H9 (cell line): ENCODE measurements around the gene MPP7. TPM values are rescaled to one million over a fixed set of nuclear protein-coding genes. Genes with fewer than 3 reads are reported as not detected.

Source experiments
- DNase-seq: peaks from one replicate; pipeline ENCODE4 v3.0.0-alpha.2; 2017
- H2AFZ ChIP-seq: one replicate; pipeline ENCODE4 v1.6.1; 2013; ENCODE audit warnings: mild to moderate bottlenecking, low read length, control low read depth, moderate library complexity
- H2AK5ac ChIP-seq: 2 replicates; pipeline ENCODE4 v1.6.1; 2013; ENCODE audit warnings: low read length, control low read depth, mixed read lengths; ENCODE audit not compliant: insufficient read length
- H2BK120ac ChIP-seq: one replicate; pipeline ENCODE4 v1.6.1; 2013; ENCODE audit warnings: low read depth, mild to moderate bottlenecking, low read length, control low read depth, inconsistent platforms; ENCODE audit not compliant: poor library complexity, severe bottlenecking
- H2BK12ac ChIP-seq: 2 replicates; pipeline ENCODE4 v1.6.1; 2013; ENCODE audit warnings: low read length, control low read depth, mixed read lengths, low read depth; ENCODE audit not compliant: insufficient read length
- H2BK15ac ChIP-seq: 2 replicates; pipeline ENCODE4 v1.6.1; 2013; ENCODE audit warnings: low read depth, low read length, control low read depth
- H2BK20ac ChIP-seq: one replicate; pipeline ENCODE4 v1.6.1; 2013; ENCODE audit warnings: low read depth, mild to moderate bottlenecking, low read length, control low read depth, inconsistent platforms; ENCODE audit not compliant: poor library complexity, severe bottlenecking
- H2BK5ac ChIP-seq: 2 replicates; pipeline ENCODE4 v1.6.1; 2013; ENCODE audit warnings: low read length, control low read depth, mixed read lengths; ENCODE audit not compliant: insufficient read length
- H3K14ac ChIP-seq: 2 replicates; pipeline ENCODE4 v1.6.1; 2013; ENCODE audit warnings: low read length, control low read depth; ENCODE audit not compliant: insufficient read depth
- H3K18ac ChIP-seq: 2 replicates; pipeline ENCODE4 v1.6.1; 2013; ENCODE audit warnings: low read depth, mild to moderate bottlenecking, mixed read lengths, low read length, control low read depth; ENCODE audit not compliant: insufficient read length
- H3K23ac ChIP-seq: 2 replicates; pipeline ENCODE4 v1.6.1; 2013; ENCODE audit warnings: low read length, control low read depth, mixed read lengths, low read depth; ENCODE audit not compliant: insufficient read length
- H3K23me2 ChIP-seq: 2 replicates; pipeline ENCODE4 v1.6.1; 2013; ENCODE audit warnings: low read depth, mild to moderate bottlenecking, mixed read lengths, low read length, control low read depth; ENCODE audit not compliant: insufficient read length, poor library complexity, severe bottlenecking
- H3K27ac ChIP-seq: 2 replicates; pipeline ENCODE4 v1.5.1; 2013; ENCODE audit warnings: low read length, control low read depth, mixed read lengths, low read depth; ENCODE audit not compliant: insufficient read length
- H3K27me3 ChIP-seq: 2 replicates; pipeline ENCODE4 v1.6.1; 2013; ENCODE audit warnings: low read length, control low read depth, inconsistent platforms; ENCODE audit not compliant: insufficient read depth
- H3K4ac ChIP-seq: 2 replicates; pipeline ENCODE4 v1.6.1; 2013; ENCODE audit warnings: low read depth, mild to moderate bottlenecking, control low read depth, inconsistent platforms, low read length, moderate library complexity
- H3K4me1 ChIP-seq: 2 replicates; pipeline ENCODE4 v1.6.1; 2013; ENCODE audit warnings: low read length, control low read depth, inconsistent platforms; ENCODE audit not compliant: insufficient read depth
- H3K4me2 ChIP-seq: 2 replicates; pipeline ENCODE4 v1.6.1; 2013; ENCODE audit warnings: low read length, control low read depth, mixed read lengths; ENCODE audit not compliant: insufficient read length, insufficient read depth
- H3K56ac ChIP-seq: 2 replicates; pipeline ENCODE4 v1.6.1; 2013; ENCODE audit warnings: low read depth, mild to moderate bottlenecking, mixed read lengths, low read length, control low read depth; ENCODE audit not compliant: insufficient read length
- H3K79me1 ChIP-seq: 2 replicates; pipeline ENCODE4 v1.6.1; 2013; ENCODE audit warnings: low read depth, mild to moderate bottlenecking, moderate library complexity, low read length, control low read depth, inconsistent platforms; ENCODE audit not compliant: insufficient read depth, poor library complexity, severe bottlenecking
- H3K79me2 ChIP-seq: 2 replicates; pipeline ENCODE4 v1.6.1; 2013; ENCODE audit warnings: low read length, control low read depth, inconsistent platforms; ENCODE audit not compliant: insufficient read depth
- H3K9ac ChIP-seq: 2 replicates; pipeline ENCODE4 v1.6.1; 2013; ENCODE audit warnings: low read length, control low read depth, mixed read lengths; ENCODE audit not compliant: insufficient read length; ENCODE audit errors: extremely low read depth
- H3K9me3 ChIP-seq: one replicate; pipeline ENCODE4 v1.6.1; 2013; ENCODE audit warnings: low read depth, low read length, inconsistent platforms; ENCODE audit not compliant: control insufficient read depth
- H3T11ph ChIP-seq: one replicate; pipeline ENCODE4 v1.6.1; 2013; ENCODE audit warnings: mild to moderate bottlenecking, low read length, control low read depth, inconsistent platforms
- H4K20me1 ChIP-seq: one replicate; pipeline ENCODE4 v1.6.1; 2013; ENCODE audit not compliant: control insufficient read depth, insufficient read length, insufficient read depth
- H4K5ac ChIP-seq: 2 replicates; pipeline ENCODE4 v1.6.1; 2013; ENCODE audit warnings: low read depth, mild to moderate bottlenecking, mixed read lengths, low read length, control low read depth; ENCODE audit not compliant: insufficient read length
- H4K8ac ChIP-seq: replicated peaks from 2 replicates; pipeline ENCODE4 v1.6.1; 2013; ENCODE audit warnings: low read length, control low read depth, mixed read lengths, low read depth; ENCODE audit not compliant: insufficient read length
- H4K91ac ChIP-seq: 2 replicates; pipeline ENCODE4 v1.6.1; 2013; ENCODE audit warnings: low read depth, mild to moderate bottlenecking, moderate library complexity, mixed read lengths, low read length, control low read depth; ENCODE audit not compliant: insufficient read length
- H3K27ac Mint-ChIP-seq, 3 experiments: 2 replicates in 2 of 3; 3 replicates in 1 of 3; pipeline ENCODE4 v1.8.0; 2020 to 2021; ENCODE audit warnings: mixed read lengths in 3 of 3, mild to moderate bottlenecking in 1 of 3, moderate library complexity in 1 of 3
- H3K27me3 Mint-ChIP-seq: 2 replicates; pipeline ENCODE4 v1.8.0; 2021; ENCODE audit warnings: low read depth, mild to moderate bottlenecking, moderate library complexity, mixed read lengths
- H3K36me3 Mint-ChIP-seq, 3 experiments: 2 replicates in 2 of 3; 3 replicates in 1 of 3; pipeline ENCODE4 v1.8.0; 2020 to 2021; ENCODE audit warnings: low read depth in 3 of 3, mixed read lengths in 3 of 3; ENCODE audit not compliant: insufficient read depth in 1 of 3
- H3K4me1 Mint-ChIP-seq, 2 experiments: 2 replicates each; pipeline ENCODE4 v1.8.0; 2020; ENCODE audit warnings: mixed read lengths in 2 of 2
- H3K4me3 Mint-ChIP-seq, 2 experiments: 2 replicates in 1 of 2; 3 replicates in 1 of 2; pipeline ENCODE4 v1.8.0; 2020 to 2021; ENCODE audit warnings: mild to moderate bottlenecking in 2 of 2, mixed read lengths in 2 of 2, moderate library complexity in 1 of 2
- H3K9me3 Mint-ChIP-seq, 2 experiments: 2 replicates in 1 of 2; 3 replicates in 1 of 2; pipeline ENCODE4 v1.8.0; 2020; ENCODE audit warnings: mild to moderate bottlenecking in 2 of 2, mixed read lengths in 2 of 2, moderate library complexity in 1 of 2
- WGBS: extraction: QIAGEN DNeasy Blood & Tissue Kit; methylation state at CpG from one replicate; pipeline ENCODE4 v1.1.7; 2013; ENCODE audit warnings: missing lambda C conversion rate, low lambda C conversion rate, mixed read lengths; ENCODE audit not compliant: insufficient read length; ENCODE audit errors: extremely low coverage; 5-methylcytosine and 5-hydroxymethylcytosine counted together
- total RNA-seq: library from RNA; stranded (reverse); gene quantifications from 2 replicates; pipeline ENCODE4 v1.2.1, GENCODE V29; 2021
- TF ChIP-seq, protein P1 (sequence below): fragments of 200-600 bp; sonication (generic); conservative IDR thresholded peaks from 3 replicates; pipeline ENCODE4 v1.8.0; 2021; ENCODE audit warnings: antibody characterized with exemption, mild to moderate bottlenecking

The MPP7 gene
- total RNA-seq, 1 experiment from 2014 or later, result 6.9 TPM

DNA sequence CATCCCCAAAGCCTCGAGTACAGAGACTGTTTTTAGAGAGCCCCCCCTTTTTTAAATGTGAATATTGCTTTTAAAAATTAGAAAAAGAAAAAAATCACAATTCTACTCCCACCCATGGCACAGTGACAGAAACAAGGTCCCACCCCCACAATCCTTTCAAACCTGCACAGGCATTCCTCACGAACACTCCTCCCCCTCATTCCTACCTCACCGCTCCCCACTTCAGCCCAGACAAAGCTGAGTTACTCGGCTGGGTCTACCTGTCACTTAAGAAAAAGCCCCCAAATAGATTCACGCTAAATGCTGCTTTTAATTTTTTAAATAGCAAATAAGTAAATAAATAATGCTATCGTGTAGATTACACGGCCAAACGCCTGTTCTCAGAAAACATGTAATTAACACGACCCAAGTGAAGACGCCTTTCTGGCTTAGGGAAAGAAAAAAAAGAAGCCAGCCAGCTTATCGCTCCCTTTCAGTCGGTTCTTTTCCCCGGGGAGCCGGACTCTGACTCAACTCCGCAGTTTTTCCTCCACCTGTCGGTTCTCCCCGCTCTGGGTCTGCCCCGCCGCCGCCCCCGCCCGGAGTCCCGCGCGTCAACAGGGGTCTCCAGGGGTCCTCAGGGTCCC is 739 bp downstream of the MPP7 start:
- DNase-seq, result no peak
- TF ChIP-seq, protein P1, sequence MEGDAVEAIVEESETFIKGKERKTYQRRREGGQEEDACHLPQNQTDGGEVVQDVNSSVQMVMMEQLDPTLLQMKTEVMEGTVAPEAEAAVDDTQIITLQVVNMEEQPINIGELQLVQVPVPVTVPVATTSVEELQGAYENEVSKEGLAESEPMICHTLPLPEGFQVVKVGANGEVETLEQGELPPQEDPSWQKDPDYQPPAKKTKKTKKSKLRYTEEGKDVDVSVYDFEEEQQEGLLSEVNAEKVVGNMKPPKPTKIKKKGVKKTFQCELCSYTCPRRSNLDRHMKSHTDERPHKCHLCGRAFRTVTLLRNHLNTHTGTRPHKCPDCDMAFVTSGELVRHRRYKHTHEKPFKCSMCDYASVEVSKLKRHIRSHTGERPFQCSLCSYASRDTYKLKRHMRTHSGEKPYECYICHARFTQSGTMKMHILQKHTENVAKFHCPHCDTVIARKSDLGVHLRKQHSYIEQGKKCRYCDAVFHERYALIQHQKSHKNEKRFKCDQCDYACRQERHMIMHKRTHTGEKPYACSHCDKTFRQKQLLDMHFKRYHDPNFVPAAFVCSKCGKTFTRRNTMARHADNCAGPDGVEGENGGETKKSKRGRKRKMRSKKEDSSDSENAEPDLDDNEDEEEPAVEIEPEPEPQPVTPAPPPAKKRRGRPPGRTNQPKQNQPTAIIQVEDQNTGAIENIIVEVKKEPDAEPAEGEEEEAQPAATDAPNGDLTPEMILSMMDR, result no peak
- H2AK5ac ChIP-seq, result no peak overlapping the region
- H3K9me3 ChIP-seq, result no peaks in the 10 kb centered on the region
- H2BK120ac ChIP-seq, result no peak overlapping the region
- Mint-ChIP-seq H3K9me3 (no peaks in the 10 kb centered on the region), H3K36me3 (no peaks in the 10 kb centered on the region; a peak in 1 of 7 replicates), H3K27me3 (peaks cover 38% of the 10 kb centered on the region), H3K27ac (peak overlapping the region in 2 of 3 experiments; percentile 41 to 85; a peak in 2 of 7 replicates), H3K4me3 (peak overlapping the region; percentile 67 to 90), H3K4me1 (peaks cover 16 to 19% of the 10 kb centered on the region in 2 experiments)
- WGBS, result no CpG with 5 or more reads among the region's 25 CpGs
- H3K27ac ChIP-seq, result no peak overlapping the region
- no peak overlapping the region for H4K5ac ChIP-seq
- H3T11ph ChIP-seq, result no peak overlapping the region
- H2BK15ac ChIP-seq, result no peak overlapping the region
- no peaks in the 10 kb centered on the region for H3K27me3 ChIP-seq
- H3K4me2 ChIP-seq, result peak overlapping the region; percentile 63
- H3K79me2 ChIP-seq, result no peaks in the 10 kb centered on the region
- no peak overlapping the region for H2BK20ac ChIP-seq
- H3K79me1 ChIP-seq, result no peaks in the 10 kb centered on the region
- no peak overlapping the region for H3K56ac ChIP-seq
- H3K18ac ChIP-seq, result no peak overlapping the region
- H2BK5ac ChIP-seq, result no peak overlapping the region
- no peaks in the 10 kb centered on the region for H4K20me1 ChIP-seq
- peak overlapping the region; percentile 22 for H3K9ac ChIP-seq
- H2BK12ac ChIP-seq, result no peak overlapping the region
- H3K23ac ChIP-seq, result no peak overlapping the region
- no peak overlapping the region for H3K4ac ChIP-seq
- H4K91ac ChIP-seq, result no peak overlapping the region
- no peak overlapping the region for H3K14ac ChIP-seq
- no peak overlapping the region for H4K8ac ChIP-seq
- no peak overlapping the region for H2AFZ ChIP-seq
- no peaks in the 10 kb centered on the region for H3K4me1 ChIP-seq
- peaks cover 6% of the 10 kb centered on the region for H3K23me2 ChIP-seq
